K562 (cell line): ENCODE results near the gene PCLAF. TPM values are rescaled to one million over a fixed set of nuclear protein-coding genes. Genes with fewer than 3 reads are reported as not detected.
A peak's percentile ranks its signal among the peaks of the same experiment; 100 is the strongest.

ENCODE experiments used
- BRD4 ChIP-seq: fragments of 200-600 bp; sonication (generic); IDR thresholded peaks from 2 replicates; pipeline ENCODE4 v1.6.1; 2017; ENCODE audit warnings: inconsistent platforms
- EP300 ChIP-seq: IDR thresholded peaks from 2 replicates; pipeline ENCODE4 v1.6.1; 2012; ENCODE audit warnings: low read length, improper control_type of control experiment
- GABPB2 ChIP-seq: fragments of 250-450 bp; sonication (Bioruptor Pico); conservative IDR thresholded peaks from 2 replicates; pipeline ENCODE4 v1.5.1; 2021; ENCODE audit warnings: mild to moderate bottlenecking
- GATAD2A ChIP-seq: fragments of 450-650 bp; IDR thresholded peaks from 2 replicates; pipeline ENCODE4 v1.6.1; 2017
- HDAC2 ChIP-seq: fragments of 450-650 bp; IDR thresholded peaks from 2 replicates; pipeline ENCODE4 v1.6.1; 2016; ENCODE audit warnings: mild to moderate bottlenecking
- HNRNPLL ChIP-seq: fragments of 200-400 bp; formaldehyde crosslinking; IDR thresholded peaks from 2 replicates; pipeline ENCODE4 v1.6.1; 2017; ENCODE audit warnings: low read length, low read depth, mild to moderate bottlenecking; ENCODE audit not compliant: poor library complexity, severe bottlenecking
- JUND ChIP-seq, 2 experiments: IDR thresholded peaks; 2 replicates in 1 of 2; 3 replicates in 1 of 2; pipeline ENCODE4 v1.6.1; 2011; ENCODE audit warnings: borderline replicate concordance in 2 of 2, low read depth in 2 of 2, low read length in 2 of 2, improper control_type of control experiment in 1 of 2, missing biosample characterization in 1 of 2, missing genetic modification characterization in 1 of 2, missing genetic modification reagents in 1 of 2
- MBD2 ChIP-seq: sonication (generic); IDR thresholded peaks from 2 replicates; pipeline ENCODE4 v1.6.1; 2016; ENCODE audit warnings: low read depth, borderline replicate concordance
- MED1 ChIP-seq: sonication (generic); formaldehyde crosslinking; IDR thresholded peaks from 2 replicates; pipeline ENCODE4 v1.8.1; 2023; ENCODE audit warnings: missing genetic modification reagents, borderline replicate concordance
- MEIS2 ChIP-seq: fragments of 450-650 bp; IDR thresholded peaks from 2 replicates; pipeline ENCODE4 v1.6.1; 2014; ENCODE audit warnings: mild to moderate bottlenecking; ENCODE audit not compliant: partially characterized antibody
- NELFE ChIP-seq: IDR thresholded peaks from 2 replicates; pipeline ENCODE4 v1.6.1; 2011; ENCODE audit warnings: mild to moderate bottlenecking; ENCODE audit not compliant: insufficient read depth, insufficient read length
- SIN3A ChIP-seq, 2 experiments: fragments of 150-350 bp in 1 of 2; IDR thresholded peaks; 2 replicates each; pipeline ENCODE4 v1.6.1; 2011 to 2016; ENCODE audit warnings: borderline replicate concordance in 2 of 2, low read depth in 2 of 2, low read length in 2 of 2, mild to moderate bottlenecking in 2 of 2, moderate library complexity in 2 of 2; ENCODE audit not compliant: control insufficient read depth in 1 of 2
- SMC3 ChIP-seq: conservative IDR thresholded peaks from 2 replicates; pipeline ENCODE4 v1.6.1; 2011; ENCODE audit warnings: low read depth, low read length, improper control_type of control experiment; ENCODE audit not compliant: insufficient read depth
- SPI1 ChIP-seq: IDR thresholded peaks from 2 replicates; pipeline ENCODE4 v1.6.1; 2011; ENCODE audit warnings: low read depth, low read length, control low read depth, borderline replicate concordance
- ZNF407 ChIP-seq: fragments of 450-650 bp; IDR thresholded peaks from 2 replicates; pipeline ENCODE4 v1.6.1; 2016; ENCODE audit warnings: low read depth
- ZNF512 ChIP-seq: IDR thresholded peaks from 2 replicates; pipeline ENCODE4 v1.6.1; 2016; ENCODE audit warnings: missing genetic modification characterization, missing compliant biosample characterization
- ZNF57 ChIP-seq: fragments of 450-650 bp; formaldehyde crosslinking; IDR thresholded peaks from 2 replicates; pipeline ENCODE4 v1.4.0; 2020; ENCODE audit warnings: mild to moderate bottlenecking, moderate library complexity
- ZNF766 ChIP-seq: fragments of 200-800 bp; sonication (Bioruptor generic); conservative IDR thresholded peaks from 2 replicates; pipeline ENCODE4 v1.6.1; 2016; ENCODE audit warnings: missing genetic modification characterization, missing compliant biosample characterization
- polyA plus RNA-seq, 8 experiments: library from polyadenylated mRNA; depleted of rRNA in 4 of 8; stranded (reverse) in 5 of 8; unstranded in 3 of 8; fragments of >200 nt; fragmentation: Nextera tagmentation in 2 of 8; fragmentation: Illumina TruSeq in 1 of 8; extraction: Ambion mirVana in 2 of 8; extraction: Trizol in 1 of 8; gene quantifications; 2 replicates each; pipeline versions ENCODE4 v1.2.1 to v1.2.3, GENCODE V29; 2011 to 2014; ENCODE audit warnings: inconsistent platforms in 1 of 8, missing spikeins in 1 of 8
- total RNA-seq, 7 experiments: library from RNA; depleted of rRNA in 6 of 7; stranded (reverse); fragments of >200 nt in 6 of 7; fragmentation: Illumina TruSeq in 2 of 7; extraction: Trizol in 2 of 7; gene quantifications; 2 replicates each; pipeline versions ENCODE4 v1.2.1 to v1.2.3, GENCODE V29; 2011 to 2021; ENCODE audit warnings: low replicate concordance in 1 of 7

Gene PCLAF
- total and polyA plus RNA-seq, 9 of the 15 experiments (the other 6 are each of a cell fraction or from before 2014, with no cell fraction given) = 112 to 881 (median 360) TPM

- no peak; the same call in 1 of the 2 replicates for TF ChIP-seq JUND (IDR thresholded peaks at IDR 0.05; ENCODE audit: borderline replicate concordance, low read depth, low read length)
- no peak for TF ChIP-seq JUND (tag; IDR thresholded peaks at IDR 0.05; ENCODE audit: borderline replicate concordance, low read depth, low read length)
- TF ChIP-seq HDAC2 = 0 out of 2 replicates have a peak, but pooled peaks have one; percentile 26
- no peak for TF ChIP-seq ZNF766 (CRISPR knock-in tag)
- TF ChIP-seq SIN3A (IDR thresholded peaks at IDR 0.05; ENCODE audit: borderline replicate concordance in 2 of 2, control insufficient read depth in 1 of 2, low read depth in 2 of 2, low read length in 2 of 2) = peak in 1 of 2 experiments; percentile 54; a peak in 2 of 4 replicates
- TF ChIP-seq HNRNPLL = peak; percentile 17
- TF ChIP-seq SPI1 = peak; percentile 85
- no peak; the same call in 1 of the 2 replicates for TF ChIP-seq GATAD2A
- 0 out of 2 replicates have a peak, but pooled peaks have one; percentile 4 for TF ChIP-seq EP300
- no peak for TF ChIP-seq ZNF407
- no peak for TF ChIP-seq ZNF512 (tag)
- TF ChIP-seq MED1 (CRISPR knock-in tag) = no peak
- 0 out of 2 replicates have a peak, but pooled peaks have one; percentile 43 for TF ChIP-seq BRD4
- peak; percentile 99 for TF ChIP-seq MBD2
- TF ChIP-seq GABPB2 (CRISPR knock-in tag) = no peak
- TF ChIP-seq ZNF57 (CRISPR knock-in tag) = no peak
- peak; percentile 52 for TF ChIP-seq MEIS2
- TF ChIP-seq SMC3 = no peak
- no peak for TF ChIP-seq NELFE
These were observed at the start of gene PCLAF (continued) for GRCh38 chr15:64381000-64381751.
